SU-DHL-6 (cell line): Measurements from ENCODE around the gene TTC4.

Source experiments
- EZH2phosphoT487 ChIP-seq: fragments of 200-600 bp; sonication (generic), shearing (Covaris generic); conservative IDR thresholded peaks from 2 replicates; pipeline ENCODE4 v1.6.1; 2018; ENCODE audit warnings: mild to moderate bottlenecking, antibody characterized with exemption, low read length, moderate library complexity, mixed read lengths
- TF ChIP-seq, protein P1 (sequence below): fragments of 200-600 bp; sonication (generic); IDR thresholded peaks from one replicate; pipeline ENCODE4 v1.5.1; 2017; ENCODE audit warnings: antibody characterized with exemption, mild to moderate bottlenecking, low read length, moderate library complexity; ENCODE audit not compliant: insufficient read depth, poor library complexity, severe bottlenecking

DNA sequence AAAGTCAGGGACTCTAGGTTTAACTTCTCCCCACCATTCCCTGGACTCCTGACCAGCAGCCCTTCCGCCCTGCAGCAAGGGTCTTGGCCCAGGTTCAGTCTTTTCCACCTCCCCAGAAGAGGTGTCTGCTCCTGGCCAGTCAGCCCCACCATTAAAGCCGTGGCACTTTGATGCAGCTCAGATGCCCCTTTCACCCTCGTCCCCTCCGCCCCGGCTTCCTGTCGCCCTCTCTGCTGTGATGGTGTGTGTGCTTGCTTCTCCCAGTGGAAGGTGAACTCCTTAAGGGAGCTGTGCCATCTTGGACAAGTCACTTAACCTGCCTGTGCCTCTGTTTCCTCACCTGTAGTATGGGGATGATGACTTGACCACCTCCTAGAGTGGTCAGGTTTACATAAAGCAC, 17.8 kb upstream of the TTC4 start:
- TF ChIP-seq, protein P1, sequence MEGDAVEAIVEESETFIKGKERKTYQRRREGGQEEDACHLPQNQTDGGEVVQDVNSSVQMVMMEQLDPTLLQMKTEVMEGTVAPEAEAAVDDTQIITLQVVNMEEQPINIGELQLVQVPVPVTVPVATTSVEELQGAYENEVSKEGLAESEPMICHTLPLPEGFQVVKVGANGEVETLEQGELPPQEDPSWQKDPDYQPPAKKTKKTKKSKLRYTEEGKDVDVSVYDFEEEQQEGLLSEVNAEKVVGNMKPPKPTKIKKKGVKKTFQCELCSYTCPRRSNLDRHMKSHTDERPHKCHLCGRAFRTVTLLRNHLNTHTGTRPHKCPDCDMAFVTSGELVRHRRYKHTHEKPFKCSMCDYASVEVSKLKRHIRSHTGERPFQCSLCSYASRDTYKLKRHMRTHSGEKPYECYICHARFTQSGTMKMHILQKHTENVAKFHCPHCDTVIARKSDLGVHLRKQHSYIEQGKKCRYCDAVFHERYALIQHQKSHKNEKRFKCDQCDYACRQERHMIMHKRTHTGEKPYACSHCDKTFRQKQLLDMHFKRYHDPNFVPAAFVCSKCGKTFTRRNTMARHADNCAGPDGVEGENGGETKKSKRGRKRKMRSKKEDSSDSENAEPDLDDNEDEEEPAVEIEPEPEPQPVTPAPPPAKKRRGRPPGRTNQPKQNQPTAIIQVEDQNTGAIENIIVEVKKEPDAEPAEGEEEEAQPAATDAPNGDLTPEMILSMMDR, result no peak
- no peak for TF ChIP-seq EZH2phosphoT487
